Brain microvascular endothelial cell (primary cell): Measurements from ENCODE around the gene DMRT1.
A peak's percentile ranks its signal among the peaks of the same experiment; 100 is the strongest.

Experiments used
- DNase-seq: peaks from one replicate; pipeline ENCODE4 v3.0.0-alpha.2; 2020
- H3K27ac ChIP-seq: fragments of 250-450 bp; sonication (Bioruptor Pico); 2 replicates; pipeline ENCODE4 v1.5.1; 2020; ENCODE audit warnings: mild to moderate bottlenecking, moderate library complexity
- H3K27me3 ChIP-seq: fragments of 250-450 bp; sonication (Bioruptor Pico); replicated peaks from 2 replicates; pipeline ENCODE4 v1.5.1; 2020; ENCODE audit warnings: mild to moderate bottlenecking
- H3K36me3 ChIP-seq: fragments of 250-450 bp; sonication (Bioruptor Pico); replicated peaks from 2 replicates; pipeline ENCODE4 v1.5.1; 2020; ENCODE audit warnings: mild to moderate bottlenecking
- H3K4me3 ChIP-seq: 2 replicates; pipeline ENCODE4 v1.5.1; 2011; ENCODE audit warnings: low read depth, mild to moderate bottlenecking, control low read depth, low read length, moderate library complexity
- CTCF ChIP-seq: IDR thresholded peaks from 2 replicates; pipeline ENCODE4 v1.5.1; 2011; ENCODE audit warnings: low read depth, mild to moderate bottlenecking, moderate library complexity, low read length, control low read depth, inconsistent platforms; ENCODE audit errors: missing control alignments
- in situ Hi-C: cut with HindIII; loops from 2 replicates; pipeline ENCODE4 v1.10.0; 2017; ENCODE audit warnings: low sequenced_read_pairs, low pct_ligation_motif_present

DMRT1 gene

GRCh38 chr9:979983-980382 is 138.5 kb downstream of the DMRT1 start:
- peaks cover 68% of the 10 kb centered on the region for H3K27me3 ChIP-seq
- in situ Hi-C loops = no loop called here
- DNase-seq = no peak
- no peak overlapping the region for H3K27ac ChIP-seq
- no peak for TF ChIP-seq CTCF
- H3K36me3 ChIP-seq = no peaks in the 10 kb centered on the region
- H3K4me3 ChIP-seq = no peak overlapping the region

GRCh38 chr9:980640-981039 is 139.1 kb downstream of the DMRT1 start:
- no peak overlapping the region for H3K4me3 ChIP-seq
- DNase-seq = no peak
- H3K27ac ChIP-seq = no peak overlapping the region
- no peaks in the 10 kb centered on the region for H3K36me3 ChIP-seq
- in situ Hi-C loops = no loop called here
- no peak for TF ChIP-seq CTCF
- H3K27me3 ChIP-seq = peaks cover 61% of the 10 kb centered on the region

- no peaks in the 10 kb centered on the region for H3K36me3 ChIP-seq
- H3K4me3 ChIP-seq = no peak overlapping the region
- DNase-seq = no peak
- H3K27me3 ChIP-seq = peaks cover 55% of the 10 kb centered on the region
- in situ Hi-C loops = no loop called here
- TF ChIP-seq CTCF = peak; percentile 1
- no peak overlapping the region for H3K27ac ChIP-seq
Observed at GRCh38 chr9:981491-981898, 140.0 kb downstream of the DMRT1 start.

- no peak for DNase-seq
- in situ Hi-C loops = no loop called here
- Histone ChIP-seq H3K4me3 (no peak overlapping the region), H3K27ac (no peak overlapping the region), H3K27me3 (peaks cover 44% of the 10 kb centered on the region), H3K36me3 (no peaks in the 10 kb centered on the region)
- TF ChIP-seq CTCF = no peak
Observed at GRCh38 chr9:982394-983230, 141.1 kb downstream of the DMRT1 start.

- no peak for TF ChIP-seq CTCF
- H3K4me3 ChIP-seq = no peak overlapping the region
- no peaks in the 10 kb centered on the region for H3K27me3 ChIP-seq
- no peaks in the 10 kb centered on the region for H3K36me3 ChIP-seq
- in situ Hi-C loops = no loop called here
- no peak for DNase-seq
- H3K27ac ChIP-seq = no peak overlapping the region
Observed at GRCh38 chr9:994005-994404, 152.5 kb downstream of the DMRT1 start.

- in situ Hi-C loops = no loop called here
- TF ChIP-seq CTCF = no peak
- Histone ChIP-seq H3K27ac (no peak overlapping the region), H3K4me3 (no peak overlapping the region), H3K27me3 (no peaks in the 10 kb centered on the region), H3K36me3 (no peaks in the 10 kb centered on the region)
- no peak for DNase-seq
Observed at GRCh38 chr9:995192-995591, 153.7 kb downstream of the DMRT1 start.
